Calu3 (cell line): ENCODE measurements around the gene CLDN22. TPM values are rescaled to one million over a fixed set of nuclear protein-coding genes. Genes with fewer than 3 reads are reported as not detected.

Experiments
- BruUV-seq: library from RNA; stranded (reverse); fragments of 400-500 nt; replicated peaks from 2 replicates; lab custom pipeline; 2021; lab: Mats Ljungman, UMichigan
- CTCF ChIA-PET: fragments of 300-600 bp; sonication (Branson Sonifier 250); formaldehyde crosslinking; loops from one replicate; lab custom pipeline; 2022; ENCODE audit warnings: antibody characterized with exemption; lab: Charles Lee
- DNase-seq: peaks from one replicate; pipeline ENCODE4 v3.0.0; 2022
- H3K27ac Mint-ChIP-seq: one replicate; pipeline ENCODE4 v1.8.0; 2022; ENCODE audit warnings: mixed read lengths; ENCODE audit not compliant: unreplicated experiment
- H3K27me3 Mint-ChIP-seq: one replicate; pipeline ENCODE4 v1.8.0; 2022; ENCODE audit warnings: mixed read lengths; ENCODE audit not compliant: unreplicated experiment
- H3K36me3 Mint-ChIP-seq: one replicate; pipeline ENCODE4 v1.8.0; 2022; ENCODE audit warnings: mild to moderate bottlenecking, moderate library complexity, mixed read lengths; ENCODE audit not compliant: insufficient read depth, unreplicated experiment
- H3K4me1 Mint-ChIP-seq: one replicate; pipeline ENCODE4 v1.8.0; 2022; ENCODE audit warnings: mild to moderate bottlenecking, low read depth, mixed read lengths; ENCODE audit not compliant: unreplicated experiment
- H3K4me3 Mint-ChIP-seq: one replicate; pipeline ENCODE4 v1.8.0; 2022; ENCODE audit warnings: mild to moderate bottlenecking, low read depth, moderate library complexity, mixed read lengths; ENCODE audit not compliant: unreplicated experiment
- H3K9me3 Mint-ChIP-seq: one replicate; pipeline ENCODE4 v1.8.0; 2022; ENCODE audit warnings: low read depth, mixed read lengths; ENCODE audit not compliant: unreplicated experiment
- CTCF ChIP-seq: fragments of 200-600 bp; IDR thresholded peaks from one replicate; pipeline ENCODE4 v1.8.0; 2022; ENCODE audit warnings: antibody characterized with exemption; ENCODE audit not compliant: unreplicated experiment
- intact Hi-C: fragments of 100-400 bp; cut with micrococcal nuclease; formaldehyde crosslinking; loops from one replicate; pipeline ENCODE4 v1.10.0; 2022; ENCODE audit not compliant: unreplicated experiment
- total RNA-seq: library from RNA; stranded (reverse); gene quantifications from 2 replicates; pipeline ENCODE4 v1.2.3, GENCODE V29; 2022

CLDN22 gene
- total RNA-seq, 1 experiment from 2014 or later = not detected

- intact Hi-C loops = no loop called here
- Mint-ChIP-seq H3K27ac (no peak overlapping the region), H3K4me1 (no peaks in the 10 kb centered on the region), H3K36me3 (peaks cover 1% of the 10 kb centered on the region), H3K9me3 (no peaks in the 10 kb centered on the region), H3K4me3 (no peak overlapping the region), H3K27me3 (no peaks in the 10 kb centered on the region)
- CTCF ChIA-PET = no interaction called here
- TF ChIP-seq CTCF = no peak
- no peak for DNase-seq
- no TSS peak for BruUV-seq
Measured at GRCh38 chr4:183321079-183321478, 1.0 kb upstream of the CLDN22 start.

GRCh38 chr4:183318656-183319055 is 1.4 kb downstream of the CLDN22 start:
- Mint-ChIP-seq H3K9me3 (no peaks in the 10 kb centered on the region), H3K27ac (no peak overlapping the region), H3K36me3 (no peaks in the 10 kb centered on the region), H3K4me3 (no peak overlapping the region), H3K27me3 (no peaks in the 10 kb centered on the region), H3K4me1 (no peaks in the 10 kb centered on the region)
- no peak for TF ChIP-seq CTCF
- no peak for DNase-seq
- CTCF ChIA-PET = no interaction called here
- intact Hi-C loops = no loop called here
- no TSS peak for BruUV-seq

- no peak for DNase-seq
Measured at GRCh38 chr4:183314806-183315205, 5.3 kb downstream of the CLDN22 start.

GRCh38 chr4:183314336-183314735 is 5.7 kb downstream of the CLDN22 start:
- Mint-ChIP-seq H3K4me1 (no peaks in the 10 kb centered on the region), H3K27me3 (no peaks in the 10 kb centered on the region), H3K27ac (no peak overlapping the region), H3K4me3 (no peak overlapping the region), H3K9me3 (no peaks in the 10 kb centered on the region), H3K36me3 (no peaks in the 10 kb centered on the region)
- CTCF ChIA-PET = no interaction called here
- no TSS peak for BruUV-seq
- TF ChIP-seq CTCF = no peak
- intact Hi-C loops = no loop called here
- DNase-seq = no peak

More at GRCh38 chr4:183314806-183315205, 5.3 kb downstream of the CLDN22 start:
- CTCF ChIA-PET = no interaction called here
- H3K4me3 Mint-ChIP-seq = no peak overlapping the region
- no peaks in the 10 kb centered on the region for H3K4me1 Mint-ChIP-seq
- BruUV-seq = no TSS peak
- H3K27me3 Mint-ChIP-seq = no peaks in the 10 kb centered on the region
- no peak overlapping the region for H3K27ac Mint-ChIP-seq
- intact Hi-C loops = no loop called here
- no peaks in the 10 kb centered on the region for H3K9me3 Mint-ChIP-seq
- TF ChIP-seq CTCF = no peak
- no peaks in the 10 kb centered on the region for H3K36me3 Mint-ChIP-seq

- intact Hi-C loops = no loop called here
- no peak for TF ChIP-seq CTCF
- Mint-ChIP-seq H3K27me3 (no peaks in the 10 kb centered on the region), H3K4me1 (no peaks in the 10 kb centered on the region), H3K9me3 (no peaks in the 10 kb centered on the region), H3K4me3 (no peak overlapping the region), H3K36me3 (no peaks in the 10 kb centered on the region), H3K27ac (no peak overlapping the region)
- CTCF ChIA-PET = no interaction called here
- BruUV-seq = no TSS peak
- no peak for DNase-seq
Measured at GRCh38 chr4:183312841-183313240, 7.2 kb downstream of the CLDN22 start.
